H1 (cell line): Measurements from ENCODE around the gene GAN. TPM values are rescaled to one million over a fixed set of nuclear protein-coding genes. Genes with fewer than 3 reads are reported as not detected.
"Not testable (repeated sequence)": the region's sequence is repeated elsewhere in the genome, so short reads cannot be mapped to it uniquely, and the experiment has no call there.

Experiments used
- CTCF ChIA-PET: fragments of 300-600 bp; sonication (Branson Sonifier 250); formaldehyde crosslinking; loops from one replicate; lab custom pipeline; 2021; ENCODE audit not compliant: partially characterized antibody; lab: Charles Lee
- POLR2A ChIA-PET: fragments of 300-600 bp; sonication (Branson Sonifier 250); formaldehyde crosslinking; loops from one replicate; lab custom pipeline; 2021; ENCODE audit warnings: inconsistent platforms; ENCODE audit not compliant: partially characterized antibody; lab: Charles Lee
- DNase-seq, 2 experiments: peaks; one replicate each; pipeline versions ENCODE4 v3.0.0 to v3.0.0-alpha.2; 2010 to 2022; ENCODE audit warnings: low spot score in 2 of 2, low read depth in 1 of 2, mixed read lengths in 1 of 2
- FAIRE-seq: peaks from 2 replicates; lab custom pipeline; 2011; peaks lifted over from hg19 to GRCh38; lab: Jason Lieb, UNC
- H2AFZ ChIP-seq: 2 replicates; pipeline ENCODE4 v1.8.1; 2012; ENCODE audit warnings: low read length, inconsistent platforms
- H2AK5ac ChIP-seq: 2 replicates; pipeline ENCODE4 v1.6.1; 2013; ENCODE audit warnings: low read depth, low read length
- H2BK120ac ChIP-seq: replicated peaks from 2 replicates; pipeline ENCODE3; 2013; ENCODE audit warnings: low read depth, low read length, inconsistent platforms
- H2BK12ac ChIP-seq: 2 replicates; pipeline ENCODE4 v1.6.1; 2013; ENCODE audit warnings: low read depth, low read length
- H2BK15ac ChIP-seq: 2 replicates; pipeline ENCODE4 v1.6.1; 2013; ENCODE audit warnings: low read length
- H2BK20ac ChIP-seq: 2 replicates; pipeline ENCODE4 v1.6.1; 2013; ENCODE audit warnings: low read length
- H2BK5ac ChIP-seq: 2 replicates; pipeline ENCODE4 v1.6.1; 2013; ENCODE audit warnings: low read depth, low read length
- H3K14ac ChIP-seq: 2 replicates; pipeline ENCODE4 v1.6.1; 2013; ENCODE audit warnings: inconsistent platforms; ENCODE audit not compliant: insufficient read length
- H3K18ac ChIP-seq: 2 replicates; pipeline ENCODE4 v1.6.1; 2013; ENCODE audit warnings: low read length; ENCODE audit errors: extremely low read depth
- H3K23ac ChIP-seq: 2 replicates; pipeline ENCODE4 v1.6.1; 2013; ENCODE audit warnings: inconsistent platforms; ENCODE audit not compliant: insufficient read length
- H3K23me2 ChIP-seq: 2 replicates; pipeline ENCODE4 v1.6.1; 2013; ENCODE audit warnings: low read depth, low read length
- H3K27ac ChIP-seq: 2 replicates; pipeline ENCODE4 v1.6.1; 2011; ENCODE audit warnings: low read depth, low read length, inconsistent platforms
- H3K27me3 ChIP-seq, 4 experiments: replicated peaks in 1 of 4; 1 replicate in 1 of 4; 2 replicates in 3 of 4; pipeline versions ENCODE4 v1.6.1 to v1.8.1; 2011 to 2013; ENCODE audit warnings: low read length in 3 of 4, mild to moderate bottlenecking in 3 of 4, inconsistent platforms in 2 of 4, mixed read lengths in 2 of 4, moderate library complexity in 1 of 4; ENCODE audit not compliant: control insufficient read depth in 3 of 4, insufficient read depth in 3 of 4; ENCODE audit errors: extremely low read depth in 1 of 4
- H3K36me3 ChIP-seq, 4 experiments: 2 replicates each; pipeline versions ENCODE4 v1.6.1 to v1.8.1; 2011 to 2013; ENCODE audit warnings: mild to moderate bottlenecking in 4 of 4, low read length in 3 of 4, moderate library complexity in 2 of 4, control low read depth in 1 of 4, inconsistent platforms in 1 of 4; ENCODE audit not compliant: insufficient read depth in 4 of 4, control insufficient read depth in 2 of 4
- H3K4ac ChIP-seq: replicated peaks from 2 replicates; pipeline ENCODE3; 2013; ENCODE audit warnings: low read length, low read depth, mixed read lengths, inconsistent platforms; ENCODE audit not compliant: insufficient read length
- H3K4me1 ChIP-seq, 4 experiments: replicated peaks in 1 of 4; 1 replicate in 1 of 4; 2 replicates in 3 of 4; pipeline versions ENCODE4 v1.6.1 to v1.8.1; 2011 to 2013; ENCODE audit warnings: low read length in 3 of 4, inconsistent platforms in 2 of 4, mixed read lengths in 1 of 4; ENCODE audit not compliant: insufficient read depth in 4 of 4, control insufficient read depth in 3 of 4
- H3K4me2 ChIP-seq, 2 experiments: 2 replicates each; pipeline versions ENCODE4 v1.6.1 to v1.8.1; 2011 to 2013; ENCODE audit warnings: low read depth in 2 of 2, low read length in 2 of 2, control low read depth in 1 of 2, inconsistent platforms in 1 of 2, mild to moderate bottlenecking in 1 of 2; ENCODE audit not compliant: insufficient read depth in 1 of 2
- H3K4me3 ChIP-seq, 4 experiments: fragments of 200-600, 300-600 bp in 1 of 4; sonication (generic), shearing (Covaris generic), sonication (Bioruptor Twin) in 1 of 4; 2 replicates each; pipeline versions ENCODE4 v1.5.1 to v1.8.1; 2011 to 2016; ENCODE audit warnings: low read length in 4 of 4, low read depth in 3 of 4, control low read depth in 2 of 4, inconsistent platforms in 2 of 4, mild to moderate bottlenecking in 2 of 4, mixed read lengths in 1 of 4, moderate library complexity in 1 of 4; ENCODE audit not compliant: insufficient read depth in 2 of 4; ENCODE audit errors: extremely low read depth in 1 of 4
- H3K56ac ChIP-seq: replicated peaks from 2 replicates; pipeline ENCODE3; 2013; ENCODE audit warnings: low read depth, mild to moderate bottlenecking, mixed read lengths, low read length, inconsistent platforms; ENCODE audit not compliant: insufficient read length
- H3K79me1 ChIP-seq: 2 replicates; pipeline ENCODE4 v1.6.1; 2013; ENCODE audit warnings: low read depth, low read length, control low read depth
- H3K79me2 ChIP-seq, 2 experiments: 2 replicates each; pipeline versions ENCODE4 v1.6.1 to v1.8.1; 2012 to 2013; ENCODE audit warnings: low read length in 2 of 2, mild to moderate bottlenecking in 2 of 2, inconsistent platforms in 1 of 2; ENCODE audit not compliant: insufficient read depth in 2 of 2, control insufficient read depth in 1 of 2
- H3K9ac ChIP-seq, 4 experiments: replicated peaks in 1 of 4; 1 replicate in 1 of 4; 2 replicates in 3 of 4; pipeline versions ENCODE4 v1.6.1 to v1.8.1; 2011 to 2013; ENCODE audit warnings: low read depth in 3 of 4, low read length in 3 of 4, control low read depth in 2 of 4, mild to moderate bottlenecking in 2 of 4, moderate library complexity in 2 of 4, inconsistent platforms in 1 of 4; ENCODE audit errors: extremely low read depth in 1 of 4
- H3K9me3 ChIP-seq, 2 experiments: 2 replicates each; pipeline versions ENCODE4 v1.6.1 to v1.8.1; 2012 to 2013; ENCODE audit warnings: mild to moderate bottlenecking in 2 of 2, moderate library complexity in 2 of 2, control low read depth in 1 of 2, inconsistent platforms in 1 of 2, low read depth in 1 of 2, low read length in 1 of 2, mixed read lengths in 1 of 2; ENCODE audit not compliant: insufficient read depth in 2 of 2
- H4K20me1 ChIP-seq, 2 experiments: replicated peaks in 1 of 2; 2 replicates each; pipeline versions ENCODE3 to v1.8.1; 2011 to 2013; ENCODE audit warnings: inconsistent platforms in 2 of 2, low read length in 2 of 2, mild to moderate bottlenecking in 1 of 2; ENCODE audit not compliant: insufficient read depth in 2 of 2, control insufficient read depth in 1 of 2
- H4K5ac ChIP-seq: 2 replicates; pipeline ENCODE4 v1.6.1; 2013; ENCODE audit warnings: low read length, low read depth, mixed read lengths, inconsistent platforms; ENCODE audit not compliant: insufficient read length
- H4K8ac ChIP-seq: 2 replicates; pipeline ENCODE4 v1.8.0; 2013; ENCODE audit warnings: mild to moderate bottlenecking, moderate library complexity, low read length, inconsistent platforms; ENCODE audit not compliant: insufficient read depth; ENCODE audit errors: extremely low read depth
- H4K91ac ChIP-seq: replicated peaks from 2 replicates; pipeline ENCODE3; 2013; ENCODE audit warnings: low read length, mixed read lengths, inconsistent platforms; ENCODE audit not compliant: insufficient read length
- WGBS, 2 experiments: shearing (Covaris generic) in 1 of 2; methylation state at CpG; one replicate each; pipeline versions ENCODE4 v1.1.6 to v1.1.7; 2013 to 2015; ENCODE audit warnings: low lambda C conversion rate in 2 of 2, mixed read lengths in 2 of 2, inconsistent platforms in 1 of 2, low coverage in 1 of 2, missing lambda C conversion rate in 1 of 2; ENCODE audit not compliant: insufficient replicate concordance in 2 of 2, insufficient coverage in 1 of 2, insufficient read length in 1 of 2; ENCODE audit errors: extremely low coverage in 1 of 2, missing lambda C conversion rate in 1 of 2; 5-methylcytosine and 5-hydroxymethylcytosine counted together
- polyA plus RNA-seq, 7 experiments: library from polyadenylated mRNA; depleted of rRNA in 3 of 7; stranded (reverse) in 5 of 7; unstranded in 2 of 7; fragments of >200 nt in 5 of 7; fragments of 200-250 nt in 2 of 7; gene quantifications; 1 replicate in 5 of 7; 2 replicates in 1 of 7; 4 replicates in 1 of 7; pipeline versions ENCODE4 v1.2.1 to v1.2.3, GENCODE V29; 2011 to 2013; ENCODE audit warnings: missing spikeins in 2 of 7, mixed read lengths in 2 of 7
- total RNA-seq: library from RNA; stranded (reverse); fragmentation: NEBNext Ultra II Directional; extraction: Animal tissue kit (Norgen Biotek cat#: 25700); gene quantifications from 2 replicates; pipeline ENCODE4 v1.2.1, GENCODE V29; 2021

Gene GAN
- total and polyA plus RNA-seq, 2 of the 8 experiments (the other 6 are each of a cell fraction or from before 2014, with no cell fraction given) = 4.5 to 23.9 TPM

DNA sequence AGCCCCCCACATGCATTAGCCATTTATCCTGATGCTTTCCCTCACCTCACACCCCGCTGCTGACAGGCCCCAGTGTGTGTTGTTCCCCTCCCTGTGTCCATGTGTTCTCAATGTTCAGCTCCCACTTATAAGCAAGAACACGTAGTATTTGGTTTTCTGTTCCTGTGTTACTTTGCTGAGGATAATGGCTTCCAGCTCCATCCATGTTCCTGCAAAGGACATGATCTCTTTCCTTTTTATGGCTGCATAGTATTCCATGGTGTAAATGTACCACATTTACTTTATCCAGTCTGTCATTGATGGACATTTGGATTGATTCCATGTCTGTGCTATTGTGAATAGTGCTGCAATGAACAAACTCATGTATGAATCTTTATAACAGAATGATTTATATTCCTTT is 90.2 kb downstream of the GAN start:
- WGBS, 2 experiments = 100% methylated on average over 2 of the region's 2 CpGs; no CpG with 5 or more reads in 1 of the 2 experiments
- H3K14ac ChIP-seq, H2BK120ac ChIP-seq, H3K27ac ChIP-seq, H2AK5ac ChIP-seq, H3K4me2 ChIP-seq, H3K9me3 ChIP-seq, H3K4ac ChIP-seq, H3K27me3 ChIP-seq, POLR2A ChIA-PET, H3K36me3 ChIP-seq, DNase-seq, H4K5ac ChIP-seq, H2AFZ ChIP-seq, H3K9ac ChIP-seq, H3K23ac ChIP-seq, H3K79me1 ChIP-seq, FAIRE-seq, H3K56ac ChIP-seq, H2BK15ac ChIP-seq, H2BK20ac ChIP-seq, H2BK12ac ChIP-seq, H4K91ac ChIP-seq, H4K20me1 ChIP-seq, H3K79me2 ChIP-seq, H3K4me3 ChIP-seq, H2BK5ac ChIP-seq, H4K8ac ChIP-seq, H3K4me1 ChIP-seq, H3K18ac ChIP-seq, H3K23me2 ChIP-seq: not testable (repeated sequence)
- CTCF ChIA-PET = interaction anchor here (0.8 to 2.9 kb wide), 19 partner anchors 10 to 351 kb away, joined by 3 to 24 read pairs (median 5); no protein-coding TSS in a partner anchor
